ENCODE measurements around the gene PRKG1.

The PRKG1 gene

GRCh38 chr10:52259426-52259812 is 1185.1 kb downstream of the PRKG1 start:
- DNase-seq (ENCODE audit: low spot score) = no peak

- DNase-seq (ENCODE audit: low spot score) = no peak
These were observed 1187.1 kb downstream of the PRKG1 start for GRCh38 chr10:52261362-52261761.

- DNase-seq (ENCODE audit: low spot score) = no peak
These were observed 1191.0 kb downstream of the PRKG1 start for GRCh38 chr10:52265131-52265926.

GRCh38 chr10:52266858-52267257 is 1192.6 kb downstream of the PRKG1 start:
- no peak for DNase-seq (ENCODE audit: low spot score)

GRCh38 chr10:52268790-52269189 is 1194.5 kb downstream of the PRKG1 start:
- DNase-seq (ENCODE audit: low spot score) = no peak

- DNase-seq (ENCODE audit: low spot score) = no peak
These were observed 1194.9 kb downstream of the PRKG1 start for GRCh38 chr10:52269233-52269632.

- no peak for DNase-seq (ENCODE audit: low spot score)
These were observed 1201.9 kb downstream of the PRKG1 start for GRCh38 chr10:52276163-52276562.

- DNase-seq (ENCODE audit: low spot score) = no peak
These were observed 1202.7 kb downstream of the PRKG1 start for GRCh38 chr10:52276986-52277385.

- DNase-seq (ENCODE audit: low spot score) = no peak
These were observed 1205.3 kb downstream of the PRKG1 start for GRCh38 chr10:52279546-52279945.

GRCh38 chr10:52280051-52280450 is 1205.8 kb downstream of the PRKG1 start:
- no peak for DNase-seq (ENCODE audit: low spot score)

- no peak for DNase-seq (ENCODE audit: low spot score)
These were observed 1208.9 kb downstream of the PRKG1 start for GRCh38 chr10:52283174-52283573.

GRCh38 chr10:52284416-52285013 is 1210.2 kb downstream of the PRKG1 start:
- DNase-seq (ENCODE audit: low spot score) = no peak

GRCh38 chr10:52287866-52288265 is 1213.6 kb downstream of the PRKG1 start:
- no peak for DNase-seq (ENCODE audit: low spot score)

GRCh38 chr10:52297747-52298146 is 1223.5 kb downstream of the PRKG1 start:
- DNase-seq (ENCODE audit: low spot score) = no peak

- no peak for DNase-seq (ENCODE audit: low spot score)
These were observed 1226.5 kb downstream of the PRKG1 start for GRCh38 chr10:52300599-52301277.

- DNase-seq (ENCODE audit: low spot score) = peak; percentile 85
These were observed 1234.2 kb downstream of the PRKG1 start for GRCh38 chr10:52308251-52309031.

- no peak for DNase-seq (ENCODE audit: low spot score)
These were observed 1238.6 kb downstream of the PRKG1 start for GRCh38 chr10:52312942-52313255.

GRCh38 chr10:52313256-52313932 is 1239.1 kb downstream of the PRKG1 start:
- DNase-seq (ENCODE audit: low spot score) = peak; percentile 24

GRCh38 chr10:52313933-52314821 is 1239.9 kb downstream of the PRKG1 start, which contains the start of gene DKK1:
Gene DKK1 (plus strand): TSS chr10:52314281. CDS start chr10:52314435, 154 bp downstream.
- peak; percentile 77 for DNase-seq (ENCODE audit: low spot score)

GRCh38 chr10:52314822-52315552 is 1240.7 kb downstream of the PRKG1 start:
- DNase-seq (ENCODE audit: low spot score) = peak; percentile 33

All from D341Med (cell line).